Body of pancreas (tissue), 4 donors: ENCODE results near the gene KRTAP4-16. TPM values are rescaled to one million over a fixed set of nuclear protein-coding genes. Genes with fewer than 3 reads are reported as not detected.
"Not testable (repeated sequence)": the region's sequence is repeated elsewhere in the genome, so short reads cannot be mapped to it uniquely, and the experiment has no call there.

Source experiments
- ATAC-seq: fragments of 150-250 bp; one replicate; pipeline ENCODE4 v1.9.1; 2016
- DNase-seq, 4 donors: peaks; one replicate each; pipeline ENCODE4 v3.0.0-alpha.2; 2019
- H3K27ac ChIP-seq, 4 donors: fragments of 200-600 bp; sonication (generic); 1 replicate in 3 of 4; 2 replicates in 1 of 4; pipeline versions ENCODE4 v1.5.1 to v1.6.1; 2016 to 2019; ENCODE audit warnings: mild to moderate bottlenecking in 1 of 4, mixed read lengths in 1 of 4, moderate library complexity in 1 of 4
- H3K27me3 ChIP-seq, 2 donors: fragments of 200-600 bp; sonication (generic); one replicate each; pipeline ENCODE4 v1.6.0; 2016; ENCODE audit warnings: mild to moderate bottlenecking in 1 of 2
- H3K36me3 ChIP-seq, 2 donors: fragments of 200-600 bp; sonication (generic); replicated peaks in 1 of 2; 2 replicates each; pipeline ENCODE4 v1.5.1; 2016; ENCODE audit warnings: low read depth in 2 of 2; ENCODE audit not compliant: insufficient read depth in 1 of 2
- H3K4me1 ChIP-seq: fragments of 200-600 bp; sonication (generic); one replicate; pipeline ENCODE4 v1.6.0; 2016
- H3K4me3 ChIP-seq, 2 donors: fragments of 200-600 bp; sonication (generic); 1 replicate in 1 of 2; 2 replicates in 1 of 2; pipeline ENCODE4 v1.5.1; 2016 to 2019
- H3K9me3 ChIP-seq, 3 donors: fragments of 200-600 bp; sonication (generic); 1 replicate in 2 of 3; 2 replicates in 1 of 3; pipeline ENCODE4 v1.5.1; 2016
- POLR2A ChIP-seq, 3 donors: fragments of 450-650 bp; IDR thresholded peaks; one replicate each; pipeline ENCODE4 v1.6.1; 2016; ENCODE audit warnings: antibody characterized with exemption in 3 of 3, mild to moderate bottlenecking in 2 of 3
- WGBS, 2 donors: methylation state at CpG; one replicate each; pipeline ENCODE4 v1.1.5; 2017; 5-methylcytosine and 5-hydroxymethylcytosine counted together
- intact Hi-C: fragments of 100-400 bp; cut with DNase I; formaldehyde crosslinking; loops from one replicate; pipeline ENCODE4 v1.15.1; 2023
- total RNA-seq, 2 donors: library from RNA; depleted of rRNA; stranded (reverse); fragments of >200 nt; gene quantifications; one replicate each; pipeline ENCODE4 v1.1.0, GENCODE V29; 2016
- TF ChIP-seq, protein P1 (sequence below), 7 experiments: fragments of 450-650 bp in 4 of 7; fragments of 200-600 bp in 3 of 7; sonication (generic) in 3 of 7; IDR thresholded peaks; one replicate each; pipeline ENCODE4 v1.5.1; 2016 to 2019; ENCODE audit warnings: antibody characterized with exemption in 7 of 7

KRTAP4-16 gene
- total RNA-seq, 2 donors from 2014 or later = not detected

DNA sequence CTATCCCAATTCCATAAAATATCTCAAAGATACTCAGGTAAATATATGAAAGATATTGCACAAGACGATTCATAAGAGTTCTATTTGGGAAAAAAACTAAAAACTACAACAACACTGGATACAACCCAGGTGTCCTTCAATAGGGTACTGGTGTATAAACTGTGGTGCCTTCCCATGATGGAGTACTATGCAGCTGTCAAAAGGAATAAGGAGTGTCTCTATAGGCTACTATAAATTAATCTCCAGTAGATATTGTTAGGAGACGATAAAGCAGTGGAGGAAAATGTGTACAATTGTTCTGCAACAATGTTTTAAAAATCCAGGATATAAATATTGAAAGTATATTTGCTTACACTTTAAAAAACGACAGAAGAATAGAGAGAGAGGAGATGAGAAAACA, 24.4 kb upstream of the KRTAP4-16 start:
- no peak for TF ChIP-seq POLR2A (IDR thresholded peaks at IDR 0.05)
- TF ChIP-seq, protein P1, sequence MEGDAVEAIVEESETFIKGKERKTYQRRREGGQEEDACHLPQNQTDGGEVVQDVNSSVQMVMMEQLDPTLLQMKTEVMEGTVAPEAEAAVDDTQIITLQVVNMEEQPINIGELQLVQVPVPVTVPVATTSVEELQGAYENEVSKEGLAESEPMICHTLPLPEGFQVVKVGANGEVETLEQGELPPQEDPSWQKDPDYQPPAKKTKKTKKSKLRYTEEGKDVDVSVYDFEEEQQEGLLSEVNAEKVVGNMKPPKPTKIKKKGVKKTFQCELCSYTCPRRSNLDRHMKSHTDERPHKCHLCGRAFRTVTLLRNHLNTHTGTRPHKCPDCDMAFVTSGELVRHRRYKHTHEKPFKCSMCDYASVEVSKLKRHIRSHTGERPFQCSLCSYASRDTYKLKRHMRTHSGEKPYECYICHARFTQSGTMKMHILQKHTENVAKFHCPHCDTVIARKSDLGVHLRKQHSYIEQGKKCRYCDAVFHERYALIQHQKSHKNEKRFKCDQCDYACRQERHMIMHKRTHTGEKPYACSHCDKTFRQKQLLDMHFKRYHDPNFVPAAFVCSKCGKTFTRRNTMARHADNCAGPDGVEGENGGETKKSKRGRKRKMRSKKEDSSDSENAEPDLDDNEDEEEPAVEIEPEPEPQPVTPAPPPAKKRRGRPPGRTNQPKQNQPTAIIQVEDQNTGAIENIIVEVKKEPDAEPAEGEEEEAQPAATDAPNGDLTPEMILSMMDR (IDR thresholded peaks at IDR 0.05) = no peak
- no peaks in the 10 kb centered on the region for H3K4me1 ChIP-seq
- DNase-seq (no peak), ATAC-seq (no peak)
- H3K9me3 ChIP-seq = no peaks in the 10 kb centered on the region
- WGBS, 2 donors = 64 to 70% methylated on average over 3 of the region's 3 CpGs
- intact Hi-C loops = no loop called here
- no peak overlapping the region for H3K27ac ChIP-seq
- no peaks in the 10 kb centered on the region for H3K27me3 ChIP-seq
- H3K36me3 ChIP-seq = no peaks in the 10 kb centered on the region
- H3K4me3 ChIP-seq = no peak overlapping the region

DNA sequence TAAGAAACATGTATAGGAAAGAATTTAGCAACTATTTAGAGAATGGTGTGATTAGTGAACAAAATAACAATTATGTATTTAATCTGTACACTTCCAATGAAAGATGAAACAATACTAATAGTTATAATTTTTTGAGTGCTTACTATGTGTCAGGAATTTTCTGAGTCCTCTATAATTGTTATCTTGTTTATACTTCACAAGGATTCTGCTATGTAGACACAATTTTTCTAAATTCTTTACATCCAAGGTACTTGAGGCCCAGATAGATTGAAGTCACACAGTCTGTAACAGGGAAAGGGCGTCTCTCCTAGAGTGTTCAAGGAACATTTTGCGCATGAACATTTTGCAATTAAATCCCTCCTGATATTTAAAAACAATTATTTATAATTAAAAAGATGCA, 23.1 kb upstream of the KRTAP4-16 start:
- ATAC-seq = no peak
- TF ChIP-seq, protein P1 (IDR thresholded peaks at IDR 0.05) = no peak
- no peak for TF ChIP-seq POLR2A (IDR thresholded peaks at IDR 0.05)
- 80 to 85% methylated on average over 2 of the region's 2 CpGs for WGBS, 2 donors
- Histone ChIP-seq H3K9me3 (no peaks in the 10 kb centered on the region), H3K27ac (no peak overlapping the region), H3K4me1 (no peaks in the 10 kb centered on the region), H3K36me3 (no peaks in the 10 kb centered on the region), H3K27me3 (no peaks in the 10 kb centered on the region), H3K4me3 (no peak overlapping the region)
- no peak for DNase-seq
- intact Hi-C loops = no loop called here

DNA sequence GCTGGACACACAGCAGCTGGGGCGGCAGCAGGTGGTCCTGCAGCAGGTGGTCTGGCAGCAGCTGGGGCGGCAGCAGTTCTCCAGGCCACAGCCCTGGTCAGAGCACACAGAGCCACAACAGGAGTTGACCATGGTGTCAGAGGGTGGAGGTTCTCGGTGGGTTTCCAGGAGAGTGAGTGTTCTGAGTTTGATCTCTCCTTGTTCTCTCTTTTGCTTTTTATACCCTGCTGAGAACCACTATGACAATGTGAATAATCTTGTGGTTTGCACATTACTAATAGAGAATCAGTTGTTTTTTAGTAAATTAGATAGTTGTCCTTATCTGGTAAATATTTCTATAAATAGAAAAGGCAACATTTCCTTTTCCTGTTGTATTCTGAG, 22.0 kb upstream of the KRTAP4-16 start, which contains the start of gene KRTAP4-12:
Gene KRTAP4-12, minus strand, starts transcription at position 192 of the 381 bp plus-strand sequence. Its CDS starts 60 bp downstream, at position 132.
- ATAC-seq, H3K9me3 ChIP-seq, H3K36me3 ChIP-seq, H3K27ac ChIP-seq, H3K27me3 ChIP-seq, DNase-seq, H3K4me3 ChIP-seq, intact Hi-C loops, H3K4me1 ChIP-seq: not testable (repeated sequence)
- WGBS, 2 donors = 68 to 71% methylated on average over 3 of the region's 3 CpGs

DNA sequence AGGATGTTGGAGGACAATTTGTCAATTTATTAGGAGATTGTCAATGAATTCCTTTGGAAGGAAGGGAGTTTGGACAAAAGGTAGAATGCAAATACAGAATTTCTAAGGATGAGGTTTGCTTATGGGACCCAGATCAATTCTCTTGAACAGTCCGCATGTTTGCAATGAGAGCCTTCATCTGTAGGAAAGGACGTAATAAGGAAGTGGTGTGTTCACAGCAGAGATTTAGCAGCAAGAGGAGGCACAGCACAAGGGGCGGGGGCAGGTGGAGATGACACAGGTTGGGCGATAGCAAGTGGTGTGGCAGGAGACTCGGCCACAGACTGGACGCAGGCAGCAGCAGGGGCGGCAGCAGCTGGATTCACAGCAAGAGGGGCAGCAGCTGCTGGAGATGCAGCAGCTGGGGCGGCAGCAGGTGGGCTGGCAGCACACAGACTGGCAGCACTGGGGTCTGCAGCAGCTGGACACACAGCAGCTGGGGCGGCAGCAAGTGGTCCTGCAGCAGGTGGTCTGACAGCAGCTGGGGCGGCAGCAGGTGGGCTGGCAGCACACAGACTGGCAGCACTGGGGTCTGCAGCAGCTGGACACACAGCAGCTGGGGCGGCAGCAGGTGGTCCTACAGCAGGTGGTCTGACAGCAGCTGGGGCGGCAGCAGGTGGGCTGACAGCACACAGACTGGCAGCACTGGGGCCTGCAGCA, 21.4 kb upstream of the KRTAP4-16 start:
- WGBS, 2 donors = 60 to 74% methylated on average over 8 to 12 of the region's 12 CpGs
- H3K36me3 ChIP-seq, DNase-seq, H3K4me3 ChIP-seq, ATAC-seq, H3K27ac ChIP-seq, H3K27me3 ChIP-seq, H3K4me1 ChIP-seq, intact Hi-C loops, H3K9me3 ChIP-seq: not testable (repeated sequence)

DNA sequence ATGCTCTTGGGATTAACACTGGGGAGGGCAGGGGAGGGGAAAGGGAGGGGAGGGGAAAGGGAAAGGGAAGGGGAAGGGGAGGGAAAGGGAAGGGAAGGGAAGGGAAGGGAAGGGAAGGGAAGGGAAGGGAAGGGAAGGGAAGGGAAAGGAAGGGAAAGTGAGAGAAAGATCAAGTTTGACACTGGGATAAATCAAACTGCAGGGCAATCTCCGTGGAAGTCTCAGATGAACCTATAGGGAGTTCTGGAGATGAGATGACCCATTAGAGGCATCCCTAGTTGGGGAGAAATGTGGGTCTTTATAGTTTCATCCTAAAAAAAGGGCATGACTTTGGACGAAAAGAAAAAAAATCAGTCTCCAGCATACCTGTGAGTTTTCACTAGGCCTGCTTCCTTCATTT, 19.7 kb upstream of the KRTAP4-16 start:
- H3K27me3 ChIP-seq = no peaks in the 10 kb centered on the region
- no peak for ATAC-seq
- 59 to 76% methylated on average over 2 of the region's 2 CpGs for WGBS, 2 donors
- no peaks in the 10 kb centered on the region for H3K9me3 ChIP-seq
- intact Hi-C loops = no loop called here
- no peak for DNase-seq
- no peak overlapping the region for H3K27ac ChIP-seq
- no peak for TF ChIP-seq POLR2A (IDR thresholded peaks at IDR 0.05)
- TF ChIP-seq, protein P1 (IDR thresholded peaks at IDR 0.05) = no peak
- H3K4me3 ChIP-seq = no peak overlapping the region
- H3K36me3 ChIP-seq = no peaks in the 10 kb centered on the region
- no peaks in the 10 kb centered on the region for H3K4me1 ChIP-seq

DNA sequence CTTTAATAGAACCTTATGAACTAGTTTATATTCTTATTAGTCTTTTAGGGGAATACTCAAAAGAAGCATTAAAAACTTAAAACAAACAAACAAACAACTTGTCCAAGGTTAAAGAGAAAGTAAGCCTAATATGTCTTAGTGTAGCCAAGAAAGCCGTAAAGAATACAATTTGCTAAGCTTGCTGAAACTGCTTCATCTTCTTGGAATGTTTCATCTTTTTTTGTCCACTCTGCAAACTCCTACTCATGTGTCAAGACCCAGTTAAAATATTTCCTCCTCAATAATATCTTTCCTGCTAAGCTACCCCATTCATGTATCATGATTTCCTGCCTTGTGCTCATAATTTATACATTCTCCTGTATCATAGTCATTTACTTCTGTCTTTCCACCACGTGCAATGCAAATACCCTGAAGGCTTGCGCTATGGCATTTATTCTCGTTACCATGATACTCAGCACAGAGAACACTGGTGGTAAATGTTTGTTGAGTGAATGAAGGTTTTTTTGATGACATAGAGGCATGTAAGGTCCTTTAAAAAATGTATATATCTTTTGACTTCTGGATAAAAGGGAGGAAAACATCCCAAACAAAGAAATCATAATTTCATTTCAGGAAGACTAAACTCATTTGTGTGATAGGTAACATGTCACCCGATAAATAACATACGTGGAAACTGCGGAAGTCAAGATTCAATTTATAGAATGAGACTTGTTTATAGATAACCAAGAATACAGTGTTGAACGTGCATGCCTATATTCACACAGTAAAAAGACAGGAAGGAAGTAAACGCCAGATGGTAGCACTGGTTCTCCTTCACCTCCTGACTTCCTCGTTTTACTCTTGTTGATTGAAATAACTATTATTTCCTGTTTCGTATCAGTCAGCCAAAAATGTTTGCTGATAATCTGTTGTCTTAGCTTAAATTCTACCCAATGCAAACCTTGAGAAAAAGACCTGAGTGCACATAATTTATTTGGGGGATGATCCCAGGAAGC, 18.0 kb upstream of the KRTAP4-16 start:
- H3K27ac ChIP-seq, H3K36me3 ChIP-seq, H3K9me3 ChIP-seq, DNase-seq, ATAC-seq, intact Hi-C loops, H3K4me1 ChIP-seq, H3K27me3 ChIP-seq, H3K4me3 ChIP-seq: not testable (repeated sequence)
- WGBS, 2 donors = 46 to 64% methylated on average over 11 of the region's 11 CpGs
